T-helper 1 cell treated with Interleukin-12 subunit alpha and Interleukin-12 subunit beta and Interleukin-4 antibody, amounts not matched to agents 30 μg/mL and 1 μg/mL, for 36 hours (primary cell): ENCODE measurements around the gene SEMA3F.

Experiments
- H3K27ac Mint-ChIP-seq: one replicate; pipeline ENCODE4 v1.8.0; 2021; ENCODE audit warnings: mild to moderate bottlenecking, mixed read lengths
- H3K27me3 Mint-ChIP-seq: one replicate; pipeline ENCODE4 v1.8.0; 2021; ENCODE audit warnings: low read depth, mixed read lengths
- H3K36me3 Mint-ChIP-seq: one replicate; pipeline ENCODE4 v1.8.0; 2021; ENCODE audit warnings: low read depth, mixed read lengths
- H3K4me1 Mint-ChIP-seq: one replicate; pipeline ENCODE4 v1.8.0; 2021; ENCODE audit warnings: low read depth, mixed read lengths
- H3K4me3 Mint-ChIP-seq: one replicate; pipeline ENCODE4 v1.8.0; 2021; ENCODE audit warnings: mild to moderate bottlenecking, moderate library complexity, mixed read lengths
- H3K9me3 Mint-ChIP-seq: one replicate; pipeline ENCODE4 v1.8.0; 2021; ENCODE audit warnings: mixed read lengths

The SEMA3F gene

DNA sequence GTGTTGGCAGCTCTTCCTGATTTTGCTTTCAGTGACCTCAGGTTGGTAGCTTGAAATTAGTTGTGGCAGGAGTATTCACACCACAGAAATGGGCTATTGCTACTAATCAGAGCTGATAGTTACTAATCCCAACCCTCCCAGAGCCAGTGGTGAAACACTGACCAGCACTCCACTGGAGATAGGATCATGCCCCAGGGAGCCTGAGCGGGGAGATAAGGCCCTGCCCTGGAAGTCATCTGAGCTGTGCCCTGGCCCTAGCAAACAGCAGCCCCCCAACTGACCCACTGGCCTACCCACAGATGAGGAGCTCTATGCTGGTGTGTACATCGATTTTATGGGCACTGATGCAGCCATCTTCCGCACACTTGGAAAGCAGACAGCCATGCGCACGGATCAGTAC, 26.9 kb downstream of the SEMA3F start:
- Mint-ChIP-seq H3K9me3 (no peaks in the 10 kb centered on the region), H3K27me3 (no peaks in the 10 kb centered on the region), H3K4me3 (no peak overlapping the region), H3K4me1 (no peaks in the 10 kb centered on the region), H3K36me3 (no peaks in the 10 kb centered on the region), H3K27ac (no peak overlapping the region)

DNA sequence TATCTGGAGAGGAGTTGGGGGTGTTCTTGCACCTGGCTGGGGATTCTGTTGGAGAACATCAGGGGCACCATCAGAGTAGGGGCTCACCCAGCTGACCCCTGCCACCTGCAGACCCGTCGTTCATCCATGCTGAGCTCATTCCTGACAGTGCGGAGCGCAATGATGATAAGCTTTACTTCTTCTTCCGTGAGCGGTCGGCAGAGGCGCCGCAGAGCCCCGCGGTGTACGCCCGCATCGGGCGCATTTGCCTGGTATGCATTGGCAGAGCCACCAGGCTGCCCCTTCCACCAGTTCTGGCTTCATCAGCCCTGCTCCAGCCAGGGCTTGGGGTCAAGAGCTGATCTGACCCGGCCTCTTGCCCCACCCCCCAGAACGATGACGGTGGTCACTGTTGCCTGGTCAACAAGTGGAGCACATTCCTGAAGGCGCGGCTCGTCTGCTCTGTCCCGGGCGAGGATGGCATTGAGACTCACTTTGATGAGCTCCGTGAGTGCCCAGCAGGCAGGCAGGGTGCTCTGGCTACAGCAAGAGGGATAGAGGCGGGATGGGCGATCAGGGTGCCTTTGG, 27.5 kb downstream of the SEMA3F start:
- Mint-ChIP-seq H3K27ac (no peak overlapping the region), H3K27me3 (no peaks in the 10 kb centered on the region), H3K4me1 (no peaks in the 10 kb centered on the region), H3K4me3 (no peak overlapping the region), H3K9me3 (no peaks in the 10 kb centered on the region), H3K36me3 (no peaks in the 10 kb centered on the region)

DNA sequence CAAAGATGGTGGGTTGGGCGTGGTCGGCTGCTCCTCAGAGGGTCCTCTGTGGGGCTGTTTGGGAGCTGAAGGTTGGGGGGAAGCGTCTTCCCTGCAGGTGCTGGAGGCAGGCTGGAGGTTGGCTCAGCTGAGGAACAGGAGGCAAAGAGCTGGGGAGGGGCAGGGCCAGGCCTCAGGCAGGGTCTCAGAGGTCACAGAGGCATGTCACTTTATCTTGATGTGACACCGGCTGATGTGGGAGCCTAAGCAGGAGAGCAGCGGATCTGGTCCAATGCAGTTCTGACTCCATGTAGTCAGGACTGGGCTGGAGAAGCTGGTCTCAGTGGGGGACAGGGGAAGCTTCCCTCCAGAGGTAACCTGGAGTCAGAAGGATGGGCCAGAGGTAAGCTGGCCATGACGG, 28.6 kb downstream of the SEMA3F start:
- Mint-ChIP-seq H3K4me1 (no peaks in the 10 kb centered on the region), H3K4me3 (no peak overlapping the region), H3K9me3 (no peaks in the 10 kb centered on the region), H3K36me3 (no peaks in the 10 kb centered on the region), H3K27me3 (no peaks in the 10 kb centered on the region), H3K27ac (no peak overlapping the region)

DNA sequence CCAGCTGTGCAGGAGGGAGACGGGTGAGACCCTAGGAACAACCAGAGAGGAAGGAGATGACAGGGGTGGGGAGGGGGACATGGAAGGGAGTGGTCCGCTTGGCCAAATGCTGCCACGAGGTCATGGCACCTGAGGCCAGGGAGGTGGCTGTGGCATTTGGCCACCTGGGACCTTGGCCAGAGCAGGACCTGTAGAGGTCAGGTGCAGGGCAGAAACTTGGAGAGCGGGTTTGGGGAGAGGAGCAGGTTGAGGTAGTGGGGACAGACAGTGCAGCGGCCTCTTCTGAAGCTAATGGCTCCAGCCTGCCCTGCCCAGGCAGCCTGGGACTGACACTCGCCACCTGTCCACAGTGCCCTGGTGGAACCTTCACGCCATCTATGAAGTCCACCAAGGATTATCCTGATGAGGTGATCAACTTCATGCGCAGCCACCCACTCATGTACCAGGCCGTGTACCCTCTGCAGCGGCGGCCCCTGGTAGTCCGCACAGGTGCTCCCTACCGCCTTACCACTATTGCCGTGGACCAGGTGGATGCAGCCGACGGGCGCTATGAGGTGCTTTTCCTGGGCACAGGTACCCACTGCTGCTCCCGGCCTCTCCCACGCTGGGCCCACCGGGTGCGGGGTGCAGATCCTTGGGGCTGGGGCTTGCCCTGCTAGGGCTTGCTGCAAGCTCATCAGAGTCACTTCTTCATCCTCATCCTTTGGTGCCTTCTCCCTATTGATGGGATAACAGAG, 29.3 kb downstream of the SEMA3F start:
- H3K27ac Mint-ChIP-seq: no peak overlapping the region

DNA sequence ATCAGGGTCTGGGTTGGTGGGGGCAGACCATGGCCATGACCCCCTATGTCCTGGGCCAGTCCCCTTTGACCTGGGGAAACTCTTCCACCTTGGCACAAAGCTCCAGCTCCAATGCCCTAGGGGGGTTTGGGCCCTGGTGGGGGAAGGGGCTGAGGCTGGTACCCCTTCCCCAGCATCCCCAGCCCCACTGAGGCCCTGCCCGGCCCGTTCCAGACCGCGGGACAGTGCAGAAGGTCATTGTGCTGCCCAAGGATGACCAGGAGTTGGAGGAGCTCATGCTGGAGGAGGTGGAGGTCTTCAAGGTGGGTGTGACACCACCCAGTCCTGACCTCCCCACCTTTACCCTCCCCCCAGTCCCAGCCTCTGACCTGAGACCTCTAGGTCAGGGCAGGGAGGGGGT, 30.1 kb downstream of the SEMA3F start:
- Mint-ChIP-seq H3K9me3 (no peaks in the 10 kb centered on the region), H3K27ac (no peak overlapping the region), H3K36me3 (no peaks in the 10 kb centered on the region), H3K4me1 (no peaks in the 10 kb centered on the region), H3K4me3 (no peak overlapping the region), H3K27me3 (no peaks in the 10 kb centered on the region)

More for the DNA sequence above, 29.3 kb downstream of the SEMA3F start:
- Mint-ChIP-seq H3K4me3 (no peak overlapping the region), H3K27me3 (no peaks in the 10 kb centered on the region), H3K9me3 (no peaks in the 10 kb centered on the region), H3K4me1 (no peaks in the 10 kb centered on the region), H3K36me3 (no peaks in the 10 kb centered on the region)

DNA sequence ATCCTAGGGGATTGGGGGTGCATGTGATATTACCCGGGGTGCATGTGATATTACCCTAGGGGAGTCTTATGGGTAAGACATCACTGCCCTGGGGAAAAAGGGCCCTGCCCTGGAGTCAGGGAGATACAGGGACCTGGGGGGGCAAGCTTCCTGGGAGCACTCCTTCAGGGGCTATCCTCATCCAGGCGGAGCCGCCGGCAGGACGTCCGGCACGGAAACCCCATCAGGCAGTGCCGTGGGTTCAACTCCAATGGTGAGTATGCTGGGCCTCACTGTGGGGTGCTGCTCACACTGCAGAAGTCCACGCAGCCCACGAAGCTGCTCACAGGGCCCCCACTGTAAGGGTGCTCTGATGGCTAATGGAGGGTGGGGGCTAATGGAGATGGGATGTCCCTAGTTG, 31.0 kb downstream of the SEMA3F start:
- no peaks in the 10 kb centered on the region for H3K4me1 Mint-ChIP-seq
- H3K9me3 Mint-ChIP-seq: no peaks in the 10 kb centered on the region
- H3K36me3 Mint-ChIP-seq: no peaks in the 10 kb centered on the region

DNA sequence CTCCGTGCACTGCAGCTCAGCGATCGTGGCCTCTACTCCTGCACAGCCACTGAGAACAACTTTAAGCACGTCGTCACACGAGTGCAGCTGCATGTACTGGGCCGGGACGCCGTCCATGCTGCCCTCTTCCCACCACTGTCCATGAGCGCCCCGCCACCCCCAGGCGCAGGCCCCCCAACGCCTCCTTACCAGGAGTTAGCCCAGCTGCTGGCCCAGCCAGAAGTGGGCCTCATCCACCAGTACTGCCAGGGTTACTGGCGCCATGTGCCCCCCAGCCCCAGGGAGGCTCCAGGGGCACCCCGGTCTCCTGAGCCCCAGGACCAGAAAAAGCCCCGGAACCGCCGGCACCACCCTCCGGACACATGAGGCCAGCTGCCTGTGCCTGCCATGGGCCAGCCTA, 32.6 kb downstream of the SEMA3F start:
- Mint-ChIP-seq H3K4me3 (no peak overlapping the region), H3K4me1 (no peaks in the 10 kb centered on the region), H3K27ac (no peak overlapping the region), H3K27me3 (peaks cover 2% of the 10 kb centered on the region), H3K36me3 (no peaks in the 10 kb centered on the region), H3K9me3 (no peaks in the 10 kb centered on the region)

More for the DNA sequence above, 31.0 kb downstream of the SEMA3F start:
- no peaks in the 10 kb centered on the region for H3K27me3 Mint-ChIP-seq
- H3K4me3 Mint-ChIP-seq: no peak overlapping the region
- H3K27ac Mint-ChIP-seq: no peak overlapping the region

DNA sequence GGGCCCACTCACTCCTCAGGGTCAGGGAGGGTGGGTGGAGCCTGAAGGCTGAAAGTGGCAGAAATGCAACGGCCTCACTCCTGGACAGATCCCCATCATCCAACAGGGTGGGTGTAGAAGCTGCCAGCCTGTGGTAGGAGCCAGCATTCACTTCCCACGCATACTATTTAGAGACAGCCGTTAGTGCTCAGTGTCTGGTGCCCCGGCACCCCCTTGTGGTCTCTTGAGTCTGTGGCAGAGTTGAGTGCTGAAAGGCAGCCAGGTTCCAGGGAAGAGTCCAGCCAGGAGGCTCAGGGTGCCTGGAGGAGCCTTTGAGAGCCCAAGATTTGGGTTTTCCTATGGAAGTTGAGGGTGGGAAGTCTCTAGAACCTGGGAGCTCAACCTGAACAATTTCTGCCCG, 34.1 kb downstream of the SEMA3F start:
- Mint-ChIP-seq H3K4me3 (no peak overlapping the region), H3K27ac (no peak overlapping the region), H3K27me3 (peaks cover 6% of the 10 kb centered on the region), H3K9me3 (no peaks in the 10 kb centered on the region), H3K4me1 (peaks cover 1% of the 10 kb centered on the region), H3K36me3 (no peaks in the 10 kb centered on the region)

DNA sequence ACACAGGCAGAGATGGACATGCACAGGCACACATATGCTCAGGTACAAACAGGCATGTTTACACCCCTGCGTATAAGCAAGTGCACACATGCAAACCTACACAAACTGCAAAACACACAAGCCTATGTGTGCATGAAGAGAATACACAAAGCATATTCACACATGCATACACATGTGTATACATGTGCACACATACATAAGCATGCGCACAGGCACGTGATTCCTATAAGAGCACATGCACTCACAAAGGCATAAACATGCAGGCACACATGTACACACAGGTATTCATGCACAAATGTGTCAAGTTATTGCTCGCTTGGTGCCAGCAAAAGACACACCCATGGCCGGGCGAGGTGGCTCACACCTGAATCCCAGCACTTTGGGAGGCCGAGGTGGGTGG, 34.9 kb downstream of the SEMA3F start:
- Mint-ChIP-seq H3K9me3 (no peaks in the 10 kb centered on the region), H3K27ac (no peak overlapping the region), H3K27me3 (peaks cover 9% of the 10 kb centered on the region), H3K4me3 (no peak overlapping the region), H3K4me1 (peaks cover 4% of the 10 kb centered on the region), H3K36me3 (no peaks in the 10 kb centered on the region)

DNA sequence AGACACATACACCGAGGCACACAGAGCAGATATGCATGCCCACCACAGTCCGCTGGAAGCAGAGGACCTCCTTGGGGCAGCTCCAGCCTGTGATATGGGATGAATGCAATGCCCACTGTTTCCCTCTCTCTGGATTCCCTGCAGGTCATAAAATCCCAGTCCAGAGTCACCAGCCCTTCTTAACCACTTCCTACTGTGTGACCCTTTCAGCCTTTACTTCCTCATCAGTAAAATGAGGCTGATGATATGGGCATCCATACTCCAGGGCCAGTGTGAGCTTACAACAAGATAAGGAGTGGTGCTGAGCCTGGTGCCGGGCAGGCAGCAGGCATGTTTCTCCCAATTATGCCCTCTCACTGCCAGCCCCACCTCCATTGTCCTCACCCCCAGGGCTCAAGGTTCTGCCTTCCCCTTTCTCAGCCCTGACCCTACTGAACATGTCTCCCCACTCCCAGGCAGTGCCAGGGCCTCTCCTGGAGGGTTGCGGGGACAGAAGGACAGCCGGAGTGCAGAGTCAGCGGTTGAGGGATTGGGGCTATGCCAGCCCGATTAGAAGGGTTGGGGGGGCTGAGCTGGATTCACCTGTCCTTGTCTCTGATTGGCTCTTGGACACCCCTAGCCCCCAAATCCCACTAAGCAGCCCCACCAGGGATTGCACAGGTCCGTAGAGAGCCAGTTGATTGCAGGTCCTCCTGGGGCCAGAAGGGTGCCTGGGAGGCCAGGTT, 36.0 kb downstream of the SEMA3F start, which contains the start of gene GNAT1:
Gene GNAT1 (plus strand): TSS at position 675 of the 725 bp plus-strand sequence. CDS start 116 bp downstream, outside the sequence.
- Mint-ChIP-seq H3K36me3 (no peaks in the 10 kb centered on the region), H3K27me3 (peaks cover 9% of the 10 kb centered on the region), H3K9me3 (no peaks in the 10 kb centered on the region), H3K27ac (no peak within 1 kb of the TSS), H3K4me3 (no peak within 1 kb of the TSS), H3K4me1 (peaks cover 4% of the 10 kb centered on the region)

DNA sequence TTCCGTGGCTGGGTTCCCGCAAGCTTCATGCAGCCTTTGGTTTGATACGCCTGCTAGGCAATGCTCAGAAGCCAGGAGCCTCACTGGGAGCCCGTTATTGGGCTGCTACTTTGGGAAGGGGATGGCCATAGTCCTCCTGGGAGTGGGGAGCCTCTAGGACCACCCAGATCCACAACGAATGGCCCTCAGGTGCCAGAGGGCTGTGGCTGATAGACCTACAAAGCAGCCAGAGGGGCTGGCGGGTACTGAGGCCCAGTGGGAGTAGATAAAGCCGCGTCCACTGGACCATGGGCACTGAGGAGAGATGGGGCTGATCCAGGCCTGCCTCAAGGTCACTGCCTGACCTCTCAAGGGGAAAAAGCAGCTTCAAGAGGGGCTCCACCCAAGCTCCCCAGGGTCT, 37.0 kb downstream of the SEMA3F start:
- no peak overlapping the region for H3K4me3 Mint-ChIP-seq
- H3K4me1 Mint-ChIP-seq: peaks cover 4% of the 10 kb centered on the region

DNA sequence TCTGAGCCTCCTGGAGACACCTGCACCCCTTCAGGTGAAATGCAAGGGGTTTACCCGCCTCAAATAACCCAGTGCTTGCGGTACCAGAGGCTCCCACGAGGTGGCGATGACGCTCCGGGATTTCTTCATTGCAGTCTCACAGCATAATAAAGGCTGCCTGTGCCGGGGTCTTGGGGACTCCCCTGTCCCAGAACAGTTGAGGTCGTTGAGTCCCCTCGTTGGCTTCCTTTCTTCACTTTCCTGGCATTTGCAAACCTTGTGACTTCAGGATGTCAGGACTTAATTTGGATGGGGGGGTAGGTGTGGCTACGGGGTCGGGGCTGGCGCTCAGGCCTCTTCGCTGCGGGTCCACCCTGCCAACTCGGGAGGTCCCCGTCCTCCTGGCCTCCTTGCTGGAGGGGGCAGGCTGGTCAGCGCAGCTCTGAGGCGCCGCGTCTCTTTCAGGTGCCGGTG, 37.6 kb downstream of the SEMA3F start:
- Mint-ChIP-seq H3K4me1 (peaks cover 4% of the 10 kb centered on the region), H3K27ac (no peak overlapping the region)

More for the DNA sequence above, 37.0 kb downstream of the SEMA3F start:
- H3K9me3 Mint-ChIP-seq: no peaks in the 10 kb centered on the region
- no peak overlapping the region for H3K27ac Mint-ChIP-seq
- H3K27me3 Mint-ChIP-seq: peaks cover 15% of the 10 kb centered on the region
- no peaks in the 10 kb centered on the region for H3K36me3 Mint-ChIP-seq

DNA sequence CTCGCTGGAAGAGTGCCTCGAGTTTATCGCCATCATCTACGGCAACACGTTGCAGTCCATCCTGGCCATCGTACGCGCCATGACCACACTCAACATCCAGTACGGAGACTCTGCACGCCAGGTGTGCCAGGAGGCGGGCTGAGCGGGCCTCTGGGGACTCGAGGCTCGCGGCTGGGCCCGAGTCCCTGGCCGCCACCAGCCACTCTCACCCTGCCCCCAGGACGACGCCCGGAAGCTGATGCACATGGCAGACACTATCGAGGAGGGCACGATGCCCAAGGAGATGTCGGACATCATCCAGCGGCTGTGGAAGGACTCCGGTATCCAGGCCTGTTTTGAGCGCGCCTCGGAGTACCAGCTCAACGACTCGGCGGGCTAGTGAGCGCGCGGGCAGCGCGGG, 38.2 kb downstream of the SEMA3F start:
- Mint-ChIP-seq H3K4me3 (no peak overlapping the region), H3K27ac (no peak overlapping the region), H3K4me1 (peaks cover 4% of the 10 kb centered on the region), H3K9me3 (no peaks in the 10 kb centered on the region), H3K36me3 (no peaks in the 10 kb centered on the region), H3K27me3 (peaks cover 22% of the 10 kb centered on the region)

More for the DNA sequence above, 37.6 kb downstream of the SEMA3F start:
- H3K9me3 Mint-ChIP-seq: no peaks in the 10 kb centered on the region
- H3K36me3 Mint-ChIP-seq: no peaks in the 10 kb centered on the region
- peaks cover 21% of the 10 kb centered on the region for H3K27me3 Mint-ChIP-seq
- H3K4me3 Mint-ChIP-seq: no peak overlapping the region

DNA sequence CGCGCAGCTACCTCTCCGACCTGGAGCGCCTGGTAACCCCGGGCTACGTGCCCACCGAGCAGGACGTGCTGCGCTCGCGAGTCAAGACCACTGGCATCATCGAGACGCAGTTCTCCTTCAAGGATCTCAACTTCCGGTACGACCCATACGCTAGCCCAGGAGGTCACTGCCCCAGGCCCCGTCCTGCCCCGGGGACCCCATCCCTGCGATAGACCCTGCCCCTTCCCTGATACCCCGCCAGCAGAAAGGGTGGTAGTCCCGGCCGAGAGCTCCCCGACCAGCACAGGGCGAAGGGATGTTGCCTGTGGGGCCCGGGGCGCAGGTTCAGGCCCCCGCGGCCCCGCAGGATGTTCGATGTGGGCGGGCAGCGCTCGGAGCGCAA, 38.6 kb downstream of the SEMA3F start:
- peaks cover 4% of the 10 kb centered on the region for H3K4me1 Mint-ChIP-seq
- H3K9me3 Mint-ChIP-seq: no peaks in the 10 kb centered on the region
- no peak overlapping the region for H3K27ac Mint-ChIP-seq
- H3K27me3 Mint-ChIP-seq: peaks cover 22% of the 10 kb centered on the region
- H3K4me3 Mint-ChIP-seq: no peak overlapping the region
- H3K36me3 Mint-ChIP-seq: no peaks in the 10 kb centered on the region
